Left ventricle myocardium inferior (tissue), 1 donor: Measurements from ENCODE around the gene WDR20. TPM values are rescaled to one million over a fixed set of nuclear protein-coding genes. Genes with fewer than 3 reads are reported as not detected.

Source experiments
- DNase-seq: peaks from one replicate; pipeline ENCODE4 v3.0.0-alpha.2; 2020
- H3K27ac ChIP-seq: fragments of 200-600 bp; replicated peaks from 2 replicates; pipeline ENCODE4 v1.8.0; 2021
- H3K27me3 ChIP-seq: fragments of 200-600 bp; 2 replicates; pipeline ENCODE4 v1.8.0; 2021; ENCODE audit warnings: low read depth
- H3K36me3 ChIP-seq: fragments of 200-600 bp; 2 replicates; pipeline ENCODE4 v1.8.0; 2021
- H3K4me1 ChIP-seq: fragments of 200-600 bp; 2 replicates; pipeline ENCODE4 v1.8.0; 2021
- H3K4me3 ChIP-seq: fragments of 200-600 bp; 2 replicates; pipeline ENCODE4 v1.8.0; 2021; ENCODE audit warnings: mild to moderate bottlenecking, moderate library complexity
- H3K9me3 ChIP-seq: fragments of 200-600 bp; replicated peaks from 2 replicates; pipeline ENCODE4 v1.8.0; 2021
- intact Hi-C: fragments of 100-400 bp; cut with micrococcal nuclease; formaldehyde crosslinking; loops from one replicate; pipeline ENCODE4 v1.11.0; 2022
- total RNA-seq: library from RNA; stranded (reverse); fragmentation: NEBNext Ultra II Directional; extraction: Animal tissue kit (Norgen Biotek cat#: 25700); gene quantifications from one replicate; pipeline ENCODE4 v1.2.1, GENCODE V29; 2021
- TF ChIP-seq, protein P1 (sequence below): fragments of 200-600 bp; IDR thresholded peaks from 2 replicates; pipeline ENCODE4 v1.8.0; 2021; ENCODE audit warnings: antibody characterized with exemption, mild to moderate bottlenecking, borderline replicate concordance
- donor health status: DM: no; HTN: yes; CAD: no; lungs with severe emphysema.

Gene WDR20
- total RNA-seq, 1 donor from 2014 or later: 20.9 TPM

DNA sequence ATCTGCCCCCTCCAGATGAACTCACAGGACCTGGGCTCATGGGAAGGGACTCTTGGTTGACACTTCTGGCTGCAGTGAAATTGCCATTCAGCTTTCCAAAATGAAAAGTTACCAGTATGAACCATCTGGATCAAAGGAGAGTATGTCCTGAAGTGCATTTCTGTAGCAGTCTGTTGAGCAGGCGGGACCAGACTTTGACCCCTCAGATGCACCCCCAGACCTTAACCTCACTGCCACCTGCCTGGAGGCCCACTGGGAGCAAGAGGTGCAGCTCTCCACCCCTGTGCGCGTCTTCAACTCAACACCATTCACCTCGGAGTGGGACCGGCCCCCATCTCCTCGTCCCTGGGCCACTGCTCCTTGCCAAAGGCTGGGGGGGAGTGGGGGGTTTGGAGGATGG is 110.3 kb downstream of the WDR20 start:
- DNase-seq: no peak

DNA sequence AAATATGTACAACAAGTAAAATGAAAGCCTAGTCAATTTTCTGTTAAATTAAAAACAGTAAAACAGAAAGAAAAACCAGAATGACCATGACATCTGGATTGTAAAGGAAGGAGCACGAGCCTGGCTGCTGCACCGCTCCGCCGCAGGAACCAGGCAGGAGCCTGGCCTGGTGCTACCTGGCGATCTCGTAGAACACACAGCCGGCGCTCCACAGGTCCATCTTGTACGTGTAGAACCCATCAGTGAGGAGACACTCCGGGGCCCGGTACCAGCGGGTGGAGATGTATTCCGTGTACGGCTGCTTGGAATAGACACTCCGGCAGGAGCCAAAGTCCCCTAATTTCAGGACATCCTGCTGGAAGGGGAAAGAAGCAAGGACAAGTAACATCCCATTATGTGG is 110.9 kb downstream of the WDR20 start:
- intact Hi-C loops: no loop called here
- no peak overlapping the region for H3K27ac ChIP-seq
- TF ChIP-seq, protein P1, sequence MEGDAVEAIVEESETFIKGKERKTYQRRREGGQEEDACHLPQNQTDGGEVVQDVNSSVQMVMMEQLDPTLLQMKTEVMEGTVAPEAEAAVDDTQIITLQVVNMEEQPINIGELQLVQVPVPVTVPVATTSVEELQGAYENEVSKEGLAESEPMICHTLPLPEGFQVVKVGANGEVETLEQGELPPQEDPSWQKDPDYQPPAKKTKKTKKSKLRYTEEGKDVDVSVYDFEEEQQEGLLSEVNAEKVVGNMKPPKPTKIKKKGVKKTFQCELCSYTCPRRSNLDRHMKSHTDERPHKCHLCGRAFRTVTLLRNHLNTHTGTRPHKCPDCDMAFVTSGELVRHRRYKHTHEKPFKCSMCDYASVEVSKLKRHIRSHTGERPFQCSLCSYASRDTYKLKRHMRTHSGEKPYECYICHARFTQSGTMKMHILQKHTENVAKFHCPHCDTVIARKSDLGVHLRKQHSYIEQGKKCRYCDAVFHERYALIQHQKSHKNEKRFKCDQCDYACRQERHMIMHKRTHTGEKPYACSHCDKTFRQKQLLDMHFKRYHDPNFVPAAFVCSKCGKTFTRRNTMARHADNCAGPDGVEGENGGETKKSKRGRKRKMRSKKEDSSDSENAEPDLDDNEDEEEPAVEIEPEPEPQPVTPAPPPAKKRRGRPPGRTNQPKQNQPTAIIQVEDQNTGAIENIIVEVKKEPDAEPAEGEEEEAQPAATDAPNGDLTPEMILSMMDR: no peak
- H3K27me3 ChIP-seq: no peaks in the 10 kb centered on the region
- no peaks in the 10 kb centered on the region for H3K9me3 ChIP-seq
- H3K4me3 ChIP-seq: no peak overlapping the region
- DNase-seq: no peak
- H3K36me3 ChIP-seq: peaks cover 6% of the 10 kb centered on the region
- peaks cover 10% of the 10 kb centered on the region for H3K4me1 ChIP-seq

More for the DNA sequence above, 110.3 kb downstream of the WDR20 start:
- TF ChIP-seq, protein P1: no peak
- intact Hi-C loops: no loop called here
- Histone ChIP-seq H3K9me3 (no peaks in the 10 kb centered on the region), H3K27ac (no peak overlapping the region), H3K4me1 (peaks cover 7% of the 10 kb centered on the region), H3K36me3 (peaks cover 6% of the 10 kb centered on the region), H3K4me3 (no peak overlapping the region), H3K27me3 (no peaks in the 10 kb centered on the region)

DNA sequence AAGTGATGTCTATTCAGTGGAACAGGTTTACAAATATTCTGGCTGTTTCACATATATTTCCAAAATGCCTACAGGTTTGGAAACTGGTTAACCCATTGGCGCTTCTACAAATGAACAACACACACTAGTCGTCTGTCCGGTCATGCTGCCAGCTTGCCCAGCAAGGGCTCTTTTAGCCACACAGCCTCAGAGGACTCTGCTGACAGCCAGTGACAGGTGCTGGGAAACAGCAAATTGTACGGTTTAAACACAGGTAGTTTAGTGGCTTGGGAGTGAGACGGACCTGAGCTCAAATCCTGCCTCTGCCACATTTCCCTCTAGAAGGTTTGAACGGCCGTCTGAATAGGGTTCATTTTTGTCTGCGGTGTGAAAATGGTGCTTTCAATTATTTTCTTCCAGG is 111.5 kb downstream of the WDR20 start:
- Histone ChIP-seq H3K27me3 (no peaks in the 10 kb centered on the region), H3K27ac (no peak overlapping the region), H3K4me1 (peaks cover 10% of the 10 kb centered on the region), H3K4me3 (no peak overlapping the region), H3K36me3 (peaks cover 6% of the 10 kb centered on the region), H3K9me3 (no peaks in the 10 kb centered on the region)
- TF ChIP-seq, protein P1: no peak
- intact Hi-C loops: no loop called here
- DNase-seq: no peak

DNA sequence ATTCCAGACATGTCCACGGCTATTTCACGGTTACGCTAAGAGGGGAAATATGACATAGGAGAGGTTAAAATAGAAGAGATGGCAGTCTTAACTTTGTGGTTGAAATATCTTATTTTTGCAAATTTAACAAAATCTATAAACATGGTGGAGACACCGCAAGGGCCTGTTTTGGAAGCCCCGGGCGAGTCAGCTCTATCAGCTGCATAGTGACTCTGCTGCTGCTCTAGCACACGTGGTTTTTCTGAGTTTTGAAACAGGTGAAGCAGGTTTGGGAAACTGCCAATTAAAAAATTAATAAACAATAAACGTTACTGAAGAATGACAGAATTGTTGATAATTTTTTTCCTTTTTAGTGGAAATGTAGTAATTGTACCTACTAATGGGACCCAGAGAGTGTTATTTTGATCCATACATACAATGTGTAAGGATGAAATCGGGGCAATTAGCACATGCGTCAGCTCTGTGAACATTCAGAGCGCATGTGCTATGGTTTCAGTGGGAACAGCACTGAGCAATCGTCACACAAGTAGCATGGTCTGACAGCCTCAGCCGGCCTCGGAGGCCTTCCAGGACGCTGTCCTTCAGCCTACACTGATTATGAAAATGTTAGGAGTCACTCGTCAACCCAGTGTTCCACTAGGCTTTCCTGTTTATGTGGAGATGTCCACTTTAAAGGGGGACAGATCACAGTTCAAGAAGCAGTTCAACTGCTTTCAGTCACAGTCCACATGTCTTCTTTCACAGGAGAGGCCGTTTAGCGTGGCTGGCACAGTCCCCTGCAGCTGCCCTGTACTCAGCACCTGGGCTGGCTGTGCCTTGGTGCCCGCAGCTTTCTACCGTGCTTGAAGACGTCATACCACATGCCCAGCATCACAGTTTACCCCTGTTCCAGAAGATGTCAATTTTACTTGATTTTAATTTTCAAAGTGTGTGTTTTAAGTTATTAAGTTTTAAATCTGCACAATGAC is 113.4 kb downstream of the WDR20 start:
- Histone ChIP-seq H3K4me3 (no peak overlapping the region), H3K9me3 (no peaks in the 10 kb centered on the region), H3K4me1 (peaks cover 10% of the 10 kb centered on the region), H3K27ac (peak overlapping the region; percentile 77), H3K27me3 (no peaks in the 10 kb centered on the region), H3K36me3 (peaks cover 6% of the 10 kb centered on the region)
- DNase-seq: peak; percentile 45
- TF ChIP-seq, protein P1: no peak
- intact Hi-C loops: no loop called here

DNA sequence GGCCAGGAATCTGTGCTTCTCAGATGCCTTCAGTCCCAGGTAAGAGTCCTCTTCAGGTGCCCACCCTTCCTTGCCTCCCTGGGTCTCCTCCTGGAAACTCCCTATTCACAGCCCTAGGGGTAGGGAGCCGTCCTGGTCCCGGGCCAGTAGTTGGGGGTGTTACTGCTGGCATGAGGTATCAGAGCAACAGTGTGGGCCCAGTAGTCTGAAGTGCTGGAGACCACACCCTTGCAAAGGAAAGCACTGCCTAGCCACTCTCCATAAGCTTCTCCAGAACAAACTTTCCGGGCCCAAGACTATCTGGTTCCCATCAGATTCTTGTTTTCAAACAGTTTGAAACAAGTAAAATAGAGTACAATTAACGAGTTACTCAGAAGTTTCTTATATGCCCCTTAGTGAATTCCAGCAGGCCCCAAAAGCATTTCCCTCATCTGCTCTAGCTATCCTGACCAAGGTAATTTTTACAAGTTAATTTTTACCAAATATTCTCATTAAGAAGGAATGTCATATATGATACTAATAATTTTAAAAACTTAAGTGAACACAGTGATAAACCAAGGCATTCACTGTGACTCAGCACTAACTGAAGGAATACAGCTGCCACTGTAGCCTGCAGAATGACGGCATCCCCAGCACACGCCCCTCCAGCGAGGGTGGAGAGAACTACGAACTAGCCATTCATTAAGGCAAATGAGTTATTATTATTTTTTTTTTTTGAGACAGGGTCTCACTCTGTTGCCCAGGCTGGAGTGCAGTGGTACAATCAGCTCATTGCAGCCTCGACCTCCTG is 115.9 kb downstream of the WDR20 start:
- peak; percentile 31 for DNase-seq
- H3K4me3 ChIP-seq: no peak overlapping the region
- intact Hi-C loops: no loop called here
- peaks cover 10% of the 10 kb centered on the region for H3K4me1 ChIP-seq
- H3K27me3 ChIP-seq: no peaks in the 10 kb centered on the region
- H3K9me3 ChIP-seq: no peaks in the 10 kb centered on the region
- peaks cover 2% of the 10 kb centered on the region for H3K36me3 ChIP-seq
- TF ChIP-seq, protein P1: no peak
- peak overlapping the region; percentile 65 for H3K27ac ChIP-seq
